OCI-LY1 (cell line): ENCODE data around the gene NELL2.
"Not testable (repeated sequence)": the region's sequence is repeated elsewhere in the genome, so short reads cannot be mapped to it uniquely, and the experiment has no call there.

Source experiments
- H2AFZ ChIP-seq: fragments of 200-600 bp; sonication (generic), shearing (Covaris generic); 2 replicates; pipeline ENCODE4 v1.6.0; 2014; ENCODE audit warnings: antibody characterized with exemption, mild to moderate bottlenecking, low read length
- H3F3A ChIP-seq: fragments of 200-600 bp; sonication (generic), shearing (Covaris generic); 2 replicates; pipeline ENCODE4 v1.6.0; 2014; ENCODE audit warnings: mild to moderate bottlenecking, antibody characterized with exemption, low read length, moderate library complexity; ENCODE audit not compliant: insufficient read depth
- H3K27ac ChIP-seq: fragments of 200-600 bp; sonication (generic); 2 replicates; pipeline ENCODE4 v1.5.1; 2014; ENCODE audit warnings: low read length, mixed run types, mild to moderate bottlenecking, low read depth; ENCODE audit not compliant: poor library complexity, severe bottlenecking
- H3K27me3 ChIP-seq: fragments of 200-600 bp; sonication (generic); 2 replicates; pipeline ENCODE4 v1.6.0; 2014; ENCODE audit warnings: antibody characterized with exemption, mild to moderate bottlenecking, low read length, moderate library complexity; ENCODE audit not compliant: insufficient read depth
- H3K36me3 ChIP-seq: fragments of 200-600 bp; sonication (generic); 2 replicates; pipeline ENCODE4 v1.6.1; 2014; ENCODE audit warnings: mild to moderate bottlenecking, antibody characterized with exemption, low read length, moderate library complexity, mixed read lengths; ENCODE audit not compliant: insufficient read depth
- H3K4me1 ChIP-seq: fragments of 200-600 bp; sonication (generic); 2 replicates; pipeline ENCODE4 v1.5.1; 2014; ENCODE audit warnings: mild to moderate bottlenecking, low read length, moderate library complexity; ENCODE audit not compliant: insufficient read depth, severe bottlenecking
- H3K4me2 ChIP-seq: fragments of 200-600 bp; sonication (generic), shearing (Covaris generic); 2 replicates; pipeline ENCODE4 v1.6.1; 2014; ENCODE audit warnings: low read length
- H3K4me3 ChIP-seq: fragments of 200-600 bp; sonication (generic); 2 replicates; pipeline ENCODE4 v1.5.1; 2014; ENCODE audit warnings: low read length, low read depth, mild to moderate bottlenecking, mixed read lengths; ENCODE audit not compliant: poor library complexity, severe bottlenecking
- H3K79me2 ChIP-seq: fragments of 200-600 bp; shearing (Covaris generic); 2 replicates; pipeline ENCODE4 v1.6.1; 2016; ENCODE audit warnings: mixed run types, low read length, mixed read lengths; ENCODE audit not compliant: insufficient read depth
- H3K9ac ChIP-seq: fragments of 200-600 bp; sonication (generic), shearing (Covaris generic); 2 replicates; pipeline ENCODE4 v1.6.1; 2014; ENCODE audit warnings: mild to moderate bottlenecking, low read length, mixed read lengths
- H3K9me2 ChIP-seq: fragments of 200-600 bp; sonication (generic), shearing (Covaris generic); 2 replicates; pipeline ENCODE4 v1.6.1; 2014; ENCODE audit warnings: low read depth, mild to moderate bottlenecking, low read length, mixed read lengths
- H3K9me3 ChIP-seq: fragments of 200-600 bp; shearing (Covaris generic); 2 replicates; pipeline ENCODE4 v1.6.1; 2014; ENCODE audit warnings: low read length, mixed read lengths
- H4K20me1 ChIP-seq: fragments of 200-600 bp; sonication (generic), shearing (Covaris generic); 2 replicates; pipeline ENCODE4 v1.6.0; 2016; ENCODE audit warnings: mild to moderate bottlenecking, low read length; ENCODE audit not compliant: insufficient read depth
- CTCF ChIP-seq: fragments of 200-600 bp; sonication (generic), shearing (Covaris generic); IDR thresholded peaks from 2 replicates; pipeline ENCODE4 v1.5.1; 2017; ENCODE audit warnings: mild to moderate bottlenecking, antibody characterized with exemption, low read length, moderate library complexity, mixed read lengths
- EZH2 ChIP-seq: fragments of 200-600 bp; sonication (generic), shearing (Covaris generic); IDR thresholded peaks from 2 replicates; pipeline ENCODE4 v1.8.0; 2017; ENCODE audit warnings: borderline replicate concordance, mixed run types, mild to moderate bottlenecking, antibody characterized with exemption, low read length, moderate library complexity, mixed read lengths

NELL2 gene

GRCh38 chr12:44696542-44696941, 179.6 kb downstream of the NELL2 start:
- Histone ChIP-seq H3F3A (no peaks in the 10 kb centered on the region), H3K9ac (no peak overlapping the region), H3K27me3 (no peaks in the 10 kb centered on the region), H4K20me1 (no peaks in the 10 kb centered on the region), H3K4me2 (no peak overlapping the region), H3K27ac (no peak overlapping the region), H3K36me3 (no peaks in the 10 kb centered on the region; the same call in 1 of the 2 replicates), H3K4me3 (no peak overlapping the region), H3K9me2 (no peaks in the 10 kb centered on the region), H3K79me2 (no peaks in the 10 kb centered on the region), H3K4me1 (no peaks in the 10 kb centered on the region), H2AFZ (no peak overlapping the region), H3K9me3 (no peaks in the 10 kb centered on the region)
- TF ChIP-seq EZH2 (no peak), CTCF (no peak)

GRCh38 chr12:44694017-44694416, 182.1 kb downstream of the NELL2 start:
- no peaks in the 10 kb centered on the region for H3K36me3 ChIP-seq
- TF ChIP-seq CTCF (no peak), EZH2 (no peak)

GRCh38 chr12:44689587-44689986, 186.5 kb downstream of the NELL2 start:
- Histone ChIP-seq H3K4me1 (peaks cover 17% of the 10 kb centered on the region), H2AFZ (no peak overlapping the region), H3K9me2 (no peaks in the 10 kb centered on the region), H3K79me2 (no peaks in the 10 kb centered on the region), H3K4me3 (no peak overlapping the region), H3K9ac (no peak overlapping the region), H3K4me2 (no peak overlapping the region), H3K9me3 (no peaks in the 10 kb centered on the region), H3K27me3 (no peaks in the 10 kb centered on the region), H3K36me3 (no peaks in the 10 kb centered on the region; the same call in 1 of the 2 replicates), H3K27ac (peak overlapping the region; percentile 55), H4K20me1 (no peaks in the 10 kb centered on the region), H3F3A (no peaks in the 10 kb centered on the region)
- TF ChIP-seq EZH2 (no peak), CTCF (peak; percentile 60)

More at GRCh38 chr12:44694017-44694416, 182.1 kb downstream of the NELL2 start:
- H3K27me3 ChIP-seq = no peaks in the 10 kb centered on the region
- H3F3A ChIP-seq = no peaks in the 10 kb centered on the region
- H3K9me3 ChIP-seq = no peaks in the 10 kb centered on the region
- H3K27ac ChIP-seq = no peak overlapping the region
- no peak overlapping the region for H3K4me2 ChIP-seq
- H4K20me1 ChIP-seq = no peaks in the 10 kb centered on the region
- no peaks in the 10 kb centered on the region for H3K9me2 ChIP-seq
- peaks cover 9% of the 10 kb centered on the region for H3K4me1 ChIP-seq
- no peak overlapping the region for H3K9ac ChIP-seq
- H3K4me3 ChIP-seq = no peak overlapping the region
- H3K79me2 ChIP-seq = no peaks in the 10 kb centered on the region
- no peak overlapping the region for H2AFZ ChIP-seq

GRCh38 chr12:44686821-44687432, 189.2 kb downstream of the NELL2 start:
- H3K27me3 ChIP-seq, H3K9ac ChIP-seq, H3F3A ChIP-seq, H2AFZ ChIP-seq, H3K9me2 ChIP-seq, H3K27ac ChIP-seq, H3K79me2 ChIP-seq, H3K4me3 ChIP-seq, H3K9me3 ChIP-seq, H4K20me1 ChIP-seq, H3K4me2 ChIP-seq, H3K36me3 ChIP-seq: not testable (repeated sequence)
- H3K4me1 ChIP-seq = peaks cover 17% of the 10 kb centered on the region
